Dermis blood vessel endothelial cell (primary cell): ENCODE results near the gene NEFH. TPM values are rescaled to one million over a fixed set of nuclear protein-coding genes. Genes with fewer than 3 reads are reported as not detected.
"Not testable (repeated sequence)": the region's sequence is repeated elsewhere in the genome, so short reads cannot be mapped to it uniquely, and the experiment has no call there.

ENCODE experiments used
- DNase-seq: peaks from one replicate; pipeline ENCODE4 v3.0.0; 2010
- total RNA-seq: library from RNA; depleted of rRNA; stranded (reverse); fragments of >200 nt; gene quantifications from 2 replicates; pipeline ENCODE4 v1.2.3, GENCODE V29; 2014

The NEFH gene, protein sequence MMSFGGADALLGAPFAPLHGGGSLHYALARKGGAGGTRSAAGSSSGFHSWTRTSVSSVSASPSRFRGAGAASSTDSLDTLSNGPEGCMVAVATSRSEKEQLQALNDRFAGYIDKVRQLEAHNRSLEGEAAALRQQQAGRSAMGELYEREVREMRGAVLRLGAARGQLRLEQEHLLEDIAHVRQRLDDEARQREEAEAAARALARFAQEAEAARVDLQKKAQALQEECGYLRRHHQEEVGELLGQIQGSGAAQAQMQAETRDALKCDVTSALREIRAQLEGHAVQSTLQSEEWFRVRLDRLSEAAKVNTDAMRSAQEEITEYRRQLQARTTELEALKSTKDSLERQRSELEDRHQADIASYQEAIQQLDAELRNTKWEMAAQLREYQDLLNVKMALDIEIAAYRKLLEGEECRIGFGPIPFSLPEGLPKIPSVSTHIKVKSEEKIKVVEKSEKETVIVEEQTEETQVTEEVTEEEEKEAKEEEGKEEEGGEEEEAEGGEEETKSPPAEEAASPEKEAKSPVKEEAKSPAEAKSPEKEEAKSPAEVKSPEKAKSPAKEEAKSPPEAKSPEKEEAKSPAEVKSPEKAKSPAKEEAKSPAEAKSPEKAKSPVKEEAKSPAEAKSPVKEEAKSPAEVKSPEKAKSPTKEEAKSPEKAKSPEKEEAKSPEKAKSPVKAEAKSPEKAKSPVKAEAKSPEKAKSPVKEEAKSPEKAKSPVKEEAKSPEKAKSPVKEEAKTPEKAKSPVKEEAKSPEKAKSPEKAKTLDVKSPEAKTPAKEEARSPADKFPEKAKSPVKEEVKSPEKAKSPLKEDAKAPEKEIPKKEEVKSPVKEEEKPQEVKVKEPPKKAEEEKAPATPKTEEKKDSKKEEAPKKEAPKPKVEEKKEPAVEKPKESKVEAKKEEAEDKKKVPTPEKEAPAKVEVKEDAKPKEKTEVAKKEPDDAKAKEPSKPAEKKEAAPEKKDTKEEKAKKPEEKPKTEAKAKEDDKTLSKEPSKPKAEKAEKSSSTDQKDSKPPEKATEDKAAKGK
- total RNA-seq: under 0.01 and 0.56 TPM in 2 replicates

DNA sequence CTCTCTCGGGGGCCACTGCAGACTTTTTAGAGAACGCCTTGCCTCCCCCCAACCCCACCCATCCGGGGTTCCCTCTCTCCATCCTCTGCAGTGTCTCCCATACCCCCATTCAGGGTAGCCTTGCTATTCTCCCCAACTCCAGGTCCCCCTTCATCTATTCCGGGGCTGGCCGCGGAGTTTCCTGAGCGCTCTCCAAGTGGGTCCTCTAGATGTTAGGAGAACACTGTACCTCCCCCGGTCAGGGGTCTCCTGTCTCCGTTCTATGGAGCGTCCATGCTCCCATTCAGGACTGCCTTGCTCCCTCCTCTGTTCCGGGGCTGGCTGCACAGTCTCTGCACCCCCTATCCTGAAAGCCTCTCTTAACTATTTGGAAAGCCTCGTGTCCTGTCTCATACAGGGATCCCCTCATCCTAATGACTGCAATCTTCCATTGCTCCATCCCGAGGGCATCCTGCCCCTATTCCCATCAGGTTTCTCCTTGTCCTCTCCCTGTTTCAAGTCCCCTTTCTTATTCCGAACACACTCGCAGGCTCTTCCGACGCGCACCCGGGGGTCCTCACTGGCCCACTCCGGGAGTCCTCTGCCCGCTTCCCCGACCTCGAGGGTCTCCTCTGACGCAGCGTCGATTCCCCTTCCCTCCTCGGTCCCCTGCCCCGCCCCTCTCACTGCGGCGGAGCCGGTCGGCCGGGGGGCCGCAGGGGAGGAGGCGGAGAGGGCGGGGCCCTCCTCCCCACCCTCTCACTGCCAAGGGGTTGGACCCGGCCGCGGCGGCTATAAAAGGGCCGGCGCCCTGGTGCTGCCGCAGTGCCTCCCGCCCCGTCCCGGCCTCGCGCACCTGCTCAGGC, at the start of gene NEFH:
NEFH (plus strand) TSS at position 802 of the 845 bp plus-strand sequence. CDS start 45 bp downstream, outside the sequence.
- DNase-seq: no peak

DNA sequence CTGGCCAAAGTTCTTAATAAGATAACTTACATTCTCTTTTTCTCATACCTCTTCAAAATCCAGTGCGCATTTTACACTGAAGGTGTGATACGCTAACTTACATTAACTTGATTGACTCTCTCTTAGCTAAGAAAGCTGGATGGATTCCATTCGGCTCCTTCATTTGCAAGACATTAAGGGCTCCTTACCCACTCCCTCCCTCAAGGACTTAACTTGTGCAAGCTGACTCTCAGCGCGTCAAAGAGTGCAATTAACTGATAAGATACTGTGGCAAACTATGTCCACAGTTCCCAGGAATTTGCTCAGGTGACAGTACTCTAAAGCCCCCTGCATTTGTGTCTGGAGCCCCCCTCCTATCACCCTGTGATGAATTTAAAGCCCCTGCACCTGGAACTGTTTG, 48.0 kb upstream of the NEFH start:
- no peak for DNase-seq

GRCh38 chr22:29433856-29434255, 46.2 kb upstream of the NEFH start:
- no peak for DNase-seq

DNA sequence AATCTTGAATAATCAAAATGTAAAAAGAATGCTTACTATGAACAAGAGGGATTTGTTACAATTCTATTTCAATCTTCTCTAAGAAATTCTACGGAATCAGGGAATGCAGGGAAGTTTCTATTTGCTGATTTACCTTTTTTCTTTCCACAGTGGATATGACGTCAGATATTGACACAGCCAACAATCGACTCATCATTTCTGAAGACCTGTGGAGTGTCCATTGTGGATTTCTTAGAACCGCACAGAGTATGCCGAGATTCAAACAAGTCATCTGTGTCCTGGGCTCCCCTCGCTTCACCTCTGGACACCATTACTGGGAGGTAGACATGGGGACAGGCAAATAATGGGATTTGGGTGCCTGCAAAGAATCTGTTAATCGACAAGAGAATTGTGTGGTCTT, 45.7 kb upstream of the NEFH start:
- no peak for DNase-seq

GRCh38 chr22:29435236-29436136, 44.5 kb upstream of the NEFH start:
- no peak for DNase-seq

GRCh38 chr22:29438283-29438682, 41.7 kb upstream of the NEFH start, which contains the start of gene RFPL1:
Gene RFPL1 (plus strand): TSS chr22:29438583.
- DNase-seq: not testable (repeated sequence)

GRCh38 chr22:29442976-29443375, 37.0 kb upstream of the NEFH start:
- DNase-seq: no peak

GRCh38 chr22:29443452-29443851, 36.6 kb upstream of the NEFH start:
- DNase-seq: no peak

DNA sequence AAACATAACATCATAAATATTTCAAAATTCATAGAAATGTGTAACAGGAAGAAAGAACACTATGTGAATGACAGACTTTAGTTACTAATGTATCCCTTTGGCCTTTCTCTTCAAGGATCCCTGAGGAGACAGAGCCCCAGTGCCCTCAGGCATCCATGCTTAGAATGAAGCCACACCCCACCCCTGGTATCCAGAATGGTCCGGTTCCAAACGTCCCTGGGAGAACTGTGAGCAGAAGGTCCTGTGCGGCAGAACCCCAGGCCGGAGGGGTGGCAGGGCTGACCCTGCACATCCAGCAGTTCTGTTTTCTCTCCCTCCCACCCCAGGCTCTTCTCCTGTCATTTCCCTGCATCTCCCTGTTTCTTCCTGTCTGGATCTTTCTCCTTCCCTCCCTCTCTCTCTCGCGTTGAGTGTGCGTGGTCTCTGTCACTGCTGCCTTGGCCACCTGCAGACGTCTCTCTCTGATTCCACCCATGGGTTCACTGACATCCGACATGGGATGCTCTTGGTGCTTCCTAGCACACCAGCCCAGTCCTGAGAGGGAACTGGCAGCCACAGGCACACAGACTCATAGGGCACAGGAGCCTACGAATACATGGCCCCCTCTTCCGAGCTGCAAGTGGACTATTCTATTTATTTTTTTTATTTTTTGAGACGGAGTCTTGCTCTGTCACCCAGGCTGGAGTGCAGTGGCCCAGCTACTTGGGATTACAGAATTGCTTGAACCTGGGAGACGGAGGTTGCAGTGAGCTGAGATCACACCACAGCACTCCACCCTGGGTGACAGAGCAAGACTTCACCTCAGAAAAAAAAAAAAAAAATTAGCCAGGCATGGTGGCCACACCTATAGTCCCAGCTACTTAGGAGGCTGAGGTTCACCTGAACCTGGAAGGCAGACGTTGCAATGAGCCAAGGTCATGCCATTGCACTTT, 35.9 kb upstream of the NEFH start:
- DNase-seq: no peak

DNA sequence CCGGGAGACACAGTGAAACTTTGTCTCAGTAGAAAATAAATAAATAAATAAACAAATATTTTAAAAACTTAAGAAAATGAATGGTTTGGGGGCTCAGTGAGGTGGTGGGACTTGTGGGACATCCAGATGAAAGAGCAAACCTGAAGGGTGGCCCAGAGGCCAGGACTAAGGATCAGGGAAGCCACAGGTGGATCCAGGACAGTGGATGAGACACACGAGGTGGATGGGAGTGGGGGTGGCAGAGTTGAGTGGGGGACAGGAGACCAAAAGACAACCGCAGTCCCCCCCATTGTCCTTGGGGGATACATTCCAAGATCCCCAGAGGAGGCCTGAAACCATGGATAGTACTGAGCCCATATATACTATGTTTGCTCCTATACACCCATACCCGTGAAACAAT, 34.5 kb upstream of the NEFH start:
- DNase-seq: no peak

- DNase-seq: no peak
Measured at GRCh38 chr22:29447906-29448305, 32.1 kb upstream of the NEFH start.

DNA sequence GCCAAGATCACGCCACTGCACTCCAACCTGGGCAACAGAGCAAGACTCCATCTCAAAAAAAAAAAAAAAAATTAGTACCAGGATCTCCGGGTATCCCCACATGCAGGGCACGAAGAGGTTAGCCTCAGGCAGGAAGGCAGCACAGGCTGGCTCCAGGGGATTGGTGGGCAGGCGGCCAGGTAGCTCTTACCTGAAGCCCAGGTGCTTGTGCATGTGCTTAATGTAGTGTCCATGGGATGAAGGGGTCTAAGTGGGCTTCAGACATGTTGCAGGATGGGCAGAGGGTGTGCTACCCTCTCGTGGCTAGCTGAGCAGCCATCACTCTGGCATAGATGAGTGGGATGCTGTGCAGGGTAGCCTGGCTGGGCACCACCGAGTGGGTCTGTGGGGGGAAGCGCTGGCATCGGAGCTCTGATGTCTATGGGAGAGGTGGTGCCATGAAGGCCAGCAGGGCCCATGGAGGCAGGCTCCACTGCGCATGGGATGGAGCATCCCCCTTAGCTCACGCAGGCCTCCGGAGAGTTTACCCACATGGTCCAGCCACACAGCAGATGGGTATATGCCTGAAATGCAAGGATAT, 30.6 kb upstream of the NEFH start:
- no peak for DNase-seq

GRCh38 chr22:29450222-29450621, 29.8 kb upstream of the NEFH start:
- no peak for DNase-seq

- no peak for DNase-seq
Measured at GRCh38 chr22:29451863-29452262, 28.2 kb upstream of the NEFH start.

DNA sequence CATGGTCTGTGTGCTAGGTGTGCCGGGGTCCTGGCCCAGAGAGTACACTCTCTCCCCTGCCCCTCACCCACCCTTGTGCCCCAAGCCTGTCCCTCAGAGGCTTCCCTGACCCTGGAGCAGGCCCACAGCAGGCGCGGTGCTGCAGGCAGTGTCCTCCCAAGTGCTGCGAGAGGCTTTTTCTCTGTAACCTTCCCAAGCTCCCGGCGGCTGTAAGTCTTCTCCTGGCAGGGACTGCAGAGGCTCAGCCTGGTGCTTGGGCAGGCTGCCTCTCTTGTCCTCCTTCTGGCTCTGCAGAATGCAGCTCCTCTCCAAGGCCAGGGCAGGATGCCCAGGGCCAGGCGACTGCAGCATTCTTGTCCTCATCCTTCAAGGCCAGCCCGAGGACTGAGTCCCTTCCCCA, 25.7 kb upstream of the NEFH start:
- DNase-seq: no peak

GRCh38 chr22:29456211-29456671, 23.8 kb upstream of the NEFH start:
- DNase-seq: no peak

- DNase-seq: peak; percentile 61
Measured at GRCh38 chr22:29457730-29458129, 22.3 kb upstream of the NEFH start.

GRCh38 chr22:29458551-29458950, 21.5 kb upstream of the NEFH start:
- no peak for DNase-seq

DNA sequence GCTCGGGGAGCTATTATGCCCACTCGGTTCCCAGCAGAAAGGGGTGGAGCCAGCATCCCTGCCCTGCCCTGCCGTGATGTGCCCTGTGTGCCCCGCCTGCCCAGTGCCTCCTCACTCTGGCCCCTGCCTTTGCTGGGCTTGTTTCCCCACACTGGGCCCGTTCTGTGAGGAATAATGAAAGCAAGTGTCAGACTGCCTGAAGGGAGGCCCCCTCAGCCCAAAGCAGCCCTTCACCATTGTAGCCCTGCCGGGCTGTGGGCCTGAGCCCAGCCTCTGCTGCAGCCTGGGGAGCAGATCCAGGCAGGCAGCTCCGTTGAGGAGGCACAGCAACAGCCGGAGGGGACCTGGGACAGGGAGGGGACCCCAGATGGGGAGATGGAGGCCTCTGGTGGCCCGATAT, 20.2 kb upstream of the NEFH start:
- no peak for DNase-seq

- DNase-seq: no peak
Measured at GRCh38 chr22:29461263-29461662, 18.8 kb upstream of the NEFH start.
